D721Med (cell line): ENCODE measurements around the gene RASL10B.

Source experiments
- DNase-seq: peaks from one replicate; pipeline ENCODE4 v3.0.0; 2011; ENCODE audit warnings: low spot score; ENCODE audit not compliant: insufficient read length
- FAIRE-seq: peaks from 2 replicates; lab custom pipeline; 2011; peaks lifted over from hg19 to GRCh38; lab: Jason Lieb, UNC
- TF ChIP-seq, protein P1 (sequence below): IDR thresholded peaks from 2 replicates; pipeline ENCODE4 v1.5.1; 2012; ENCODE audit warnings: mild to moderate bottlenecking, control low read depth; ENCODE audit not compliant: insufficient read depth; ENCODE audit errors: missing control alignments

Gene RASL10B

DNA sequence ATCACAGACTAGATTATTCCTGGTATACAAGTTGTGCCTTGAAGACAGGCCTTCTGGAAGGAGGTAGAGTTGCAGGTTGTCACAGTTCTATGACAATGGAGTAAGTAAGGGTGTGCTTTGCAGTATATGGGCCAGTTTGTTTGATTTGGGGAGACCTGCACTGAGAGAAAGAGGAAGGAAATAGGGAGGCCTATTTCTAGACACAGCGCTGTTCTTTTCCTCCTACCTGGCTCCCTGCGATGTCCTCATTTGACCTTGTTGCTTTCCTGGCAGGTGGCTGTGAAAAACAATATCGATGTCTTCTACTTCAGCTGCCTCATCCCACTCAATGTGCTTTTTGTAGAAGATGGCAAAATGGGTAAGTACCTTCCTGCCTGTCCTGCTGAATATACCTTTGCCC is 22.5 kb upstream of the RASL10B start:
- no peak for DNase-seq
- TF ChIP-seq, protein P1, sequence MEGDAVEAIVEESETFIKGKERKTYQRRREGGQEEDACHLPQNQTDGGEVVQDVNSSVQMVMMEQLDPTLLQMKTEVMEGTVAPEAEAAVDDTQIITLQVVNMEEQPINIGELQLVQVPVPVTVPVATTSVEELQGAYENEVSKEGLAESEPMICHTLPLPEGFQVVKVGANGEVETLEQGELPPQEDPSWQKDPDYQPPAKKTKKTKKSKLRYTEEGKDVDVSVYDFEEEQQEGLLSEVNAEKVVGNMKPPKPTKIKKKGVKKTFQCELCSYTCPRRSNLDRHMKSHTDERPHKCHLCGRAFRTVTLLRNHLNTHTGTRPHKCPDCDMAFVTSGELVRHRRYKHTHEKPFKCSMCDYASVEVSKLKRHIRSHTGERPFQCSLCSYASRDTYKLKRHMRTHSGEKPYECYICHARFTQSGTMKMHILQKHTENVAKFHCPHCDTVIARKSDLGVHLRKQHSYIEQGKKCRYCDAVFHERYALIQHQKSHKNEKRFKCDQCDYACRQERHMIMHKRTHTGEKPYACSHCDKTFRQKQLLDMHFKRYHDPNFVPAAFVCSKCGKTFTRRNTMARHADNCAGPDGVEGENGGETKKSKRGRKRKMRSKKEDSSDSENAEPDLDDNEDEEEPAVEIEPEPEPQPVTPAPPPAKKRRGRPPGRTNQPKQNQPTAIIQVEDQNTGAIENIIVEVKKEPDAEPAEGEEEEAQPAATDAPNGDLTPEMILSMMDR: no peak

DNA sequence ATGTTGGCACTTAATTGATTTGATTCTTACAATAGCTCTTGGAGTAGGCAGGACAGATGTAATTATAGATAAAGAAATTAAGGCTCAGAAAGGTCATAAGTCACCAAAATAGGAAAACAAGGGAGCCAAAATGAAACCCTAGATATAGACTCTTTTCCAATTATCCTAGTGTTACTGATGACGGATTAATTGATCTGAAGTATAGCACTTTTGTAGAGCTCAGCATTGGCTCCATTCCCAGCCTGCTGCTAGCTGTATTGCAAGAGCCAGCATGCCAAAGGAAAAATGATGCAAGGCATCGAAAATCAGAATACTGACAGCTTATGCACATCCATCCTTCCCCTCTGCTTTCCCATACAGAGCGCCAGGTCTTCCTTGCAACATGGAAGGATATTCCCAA is 21.6 kb upstream of the RASL10B start:
- TF ChIP-seq, protein P1: no peak
- no peak for FAIRE-seq
- no peak for DNase-seq

More for the DNA sequence above, 22.5 kb upstream of the RASL10B start:
- FAIRE-seq: no peak

DNA sequence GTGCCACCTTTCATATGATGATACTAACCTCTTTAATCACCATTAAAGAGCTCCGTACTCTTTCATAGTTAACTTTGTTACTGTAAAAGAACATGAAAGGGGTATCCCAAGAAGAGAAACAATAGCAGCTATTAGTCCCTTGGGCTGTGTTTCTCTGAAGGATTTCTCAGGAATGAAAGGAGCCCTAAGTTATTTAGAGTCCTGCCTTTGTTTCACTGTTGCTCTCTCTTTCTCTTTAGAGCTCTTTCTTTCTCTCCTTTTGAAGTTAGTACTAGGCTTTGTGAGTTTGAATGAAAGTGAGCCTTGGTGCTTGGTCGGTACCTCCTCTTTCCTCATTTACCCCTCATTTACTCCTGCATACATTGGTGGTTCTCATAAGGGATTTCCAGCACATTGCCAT is 20.5 kb upstream of the RASL10B start:
- DNase-seq (no peak), FAIRE-seq (no peak)
- TF ChIP-seq, protein P1: no peak

DNA sequence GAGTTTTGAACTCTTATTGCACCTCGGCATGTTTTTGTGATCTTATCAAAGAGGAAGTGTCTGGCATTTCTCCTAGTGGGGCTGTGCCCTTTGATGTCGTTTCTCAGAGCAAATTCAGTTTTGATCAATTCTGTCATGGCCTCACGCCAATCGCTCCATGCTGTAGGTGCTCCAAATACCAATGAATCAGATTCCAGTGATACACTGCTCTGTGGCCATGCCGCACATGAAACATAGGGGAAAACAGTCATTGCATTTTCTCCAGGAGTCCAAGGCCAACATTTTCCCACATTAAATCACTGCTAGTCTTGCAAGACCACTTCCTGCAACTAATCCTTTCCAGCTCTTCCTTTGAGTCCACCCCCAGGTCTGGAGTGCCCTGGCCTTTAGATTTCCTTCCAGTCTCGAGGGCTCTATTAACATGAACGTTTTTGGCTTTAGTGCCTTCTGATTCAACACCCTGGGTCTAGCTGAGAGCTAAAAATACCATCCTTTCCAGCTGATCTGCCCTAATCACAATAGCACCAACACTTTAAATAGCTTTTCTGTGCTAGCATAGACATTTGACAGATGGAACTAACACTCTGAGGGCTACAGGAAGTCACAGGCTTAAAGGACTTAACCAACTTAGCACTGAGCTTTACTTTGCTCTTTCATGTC is 18.2 kb upstream of the RASL10B start:
- FAIRE-seq (no peak), DNase-seq (no peak)
- TF ChIP-seq, protein P1: no peak

DNA sequence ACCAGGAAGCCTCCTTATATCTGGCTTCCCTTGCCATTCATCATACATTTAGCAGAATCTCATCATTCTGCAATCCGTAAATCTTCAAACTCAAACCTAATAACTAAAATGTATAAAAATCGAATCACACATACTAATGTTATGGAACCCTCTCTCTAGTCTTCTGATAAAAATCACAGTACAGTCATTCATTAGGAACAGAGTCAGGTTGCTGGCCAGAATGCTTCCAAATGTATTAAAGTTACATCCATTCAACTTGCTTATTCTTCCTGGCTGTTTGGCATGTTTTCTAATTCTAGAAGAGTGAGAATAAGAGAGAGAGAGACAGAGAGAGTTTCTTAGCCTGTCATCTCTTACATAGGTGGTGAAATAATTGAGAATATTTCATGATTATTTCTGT is 16.5 kb upstream of the RASL10B start:
- no peak for FAIRE-seq
- TF ChIP-seq, protein P1: no peak
- no peak for DNase-seq

DNA sequence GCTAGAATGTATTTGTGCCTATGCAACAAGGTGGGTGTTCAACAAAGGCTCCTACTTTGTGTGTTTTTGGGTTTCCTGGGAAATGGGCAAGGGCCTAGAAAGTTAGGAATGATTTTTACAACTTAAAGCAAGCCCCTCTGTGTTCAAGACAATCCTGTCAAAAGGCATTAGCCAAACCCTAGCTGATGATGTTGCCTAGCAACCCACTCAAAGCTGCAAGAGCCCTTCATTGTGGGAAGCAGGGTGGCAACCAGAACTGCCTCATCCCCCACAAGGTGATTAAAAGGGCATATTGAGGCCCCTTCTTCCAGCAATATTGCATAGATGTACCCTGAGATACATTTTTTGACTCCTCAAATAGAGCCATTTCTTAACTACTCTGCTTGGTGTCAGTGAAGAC is 16.0 kb upstream of the RASL10B start:
- TF ChIP-seq, protein P1: no peak
- no peak for DNase-seq
- FAIRE-seq: no peak

DNA sequence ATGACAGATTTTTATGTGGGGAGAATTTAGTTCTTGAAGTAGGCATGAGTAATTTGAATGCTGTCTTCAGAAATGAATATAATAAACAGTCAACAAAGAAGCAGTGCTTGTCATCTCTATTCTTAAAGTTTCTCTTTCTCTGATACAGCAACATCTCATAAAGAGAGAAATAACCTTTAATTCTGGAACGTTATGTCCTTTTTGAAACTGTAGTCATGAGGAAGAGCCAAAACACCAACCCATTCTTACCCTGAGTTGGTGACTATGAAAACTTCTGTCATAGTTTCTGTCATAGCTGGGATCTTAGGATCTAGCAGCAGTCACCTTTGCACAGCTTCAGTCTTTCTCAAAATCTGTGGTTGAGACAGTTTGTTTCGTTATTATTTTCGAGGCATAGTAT is 15.3 kb upstream of the RASL10B start:
- no peak for FAIRE-seq
- TF ChIP-seq, protein P1: no peak

More for the DNA sequence above, 15.3 kb upstream of the RASL10B start:
- no peak for DNase-seq
